Ascending aorta (tissue), 2 donors: ENCODE results near the gene SWI5. TPM values are rescaled to one million over a fixed set of nuclear protein-coding genes. Genes with fewer than 3 reads are reported as not detected.

ENCODE experiments used
- DNase-seq, 2 donors: peaks; one replicate each; pipeline ENCODE4 v3.0.0-alpha.2; 2019; ENCODE audit warnings: low spot score in 2 of 2
- H3K27ac ChIP-seq, 2 donors: fragments of 200-600 bp; sonication (generic); one replicate each; pipeline ENCODE4 v1.5.1; 2016 to 2017; ENCODE audit warnings: mild to moderate bottlenecking in 1 of 2
- H3K27me3 ChIP-seq: fragments of 200-600 bp; sonication (generic); one replicate; pipeline ENCODE4 v1.5.1; 2017
- H3K36me3 ChIP-seq, 2 donors: fragments of 200-600 bp; sonication (generic); one replicate each; pipeline ENCODE4 v1.5.1; 2016
- H3K4me1 ChIP-seq, 2 donors: fragments of 200-600 bp; sonication (generic); one replicate each; pipeline ENCODE4 v1.5.1; 2016 to 2017; ENCODE audit warnings: mild to moderate bottlenecking in 1 of 2
- H3K4me3 ChIP-seq, 2 donors: fragments of 200-600 bp; sonication (generic); one replicate each; pipeline ENCODE4 v1.5.1; 2016 to 2017; ENCODE audit warnings: mild to moderate bottlenecking in 1 of 2
- H3K9me3 ChIP-seq, 2 donors: fragments of 200-600 bp; sonication (generic); one replicate each; pipeline ENCODE4 v1.5.1; 2016
- intact Hi-C: fragments of 100-400 bp; cut with DNase I; formaldehyde crosslinking; loops from one replicate; pipeline ENCODE4 v1.15.1; 2023
- total RNA-seq: library from RNA; depleted of rRNA; stranded (reverse); fragments of >200 nt; gene quantifications from one replicate; pipeline ENCODE4 v1.1.0, GENCODE V29; 2016
- TF ChIP-seq, protein P1 (sequence below), 3 experiments: fragments of 200-600 bp in 2 of 3; fragments of 450-650 bp in 1 of 3; sonication (generic) in 2 of 3; IDR thresholded peaks; one replicate each; pipeline ENCODE4 v1.5.1; 2016 to 2019; ENCODE audit warnings: antibody characterized with exemption in 3 of 3, mild to moderate bottlenecking in 1 of 3, moderate library complexity in 1 of 3

SWI5 gene
- total RNA-seq, 1 donor from 2014 or later, result 1.8 TPM

DNA sequence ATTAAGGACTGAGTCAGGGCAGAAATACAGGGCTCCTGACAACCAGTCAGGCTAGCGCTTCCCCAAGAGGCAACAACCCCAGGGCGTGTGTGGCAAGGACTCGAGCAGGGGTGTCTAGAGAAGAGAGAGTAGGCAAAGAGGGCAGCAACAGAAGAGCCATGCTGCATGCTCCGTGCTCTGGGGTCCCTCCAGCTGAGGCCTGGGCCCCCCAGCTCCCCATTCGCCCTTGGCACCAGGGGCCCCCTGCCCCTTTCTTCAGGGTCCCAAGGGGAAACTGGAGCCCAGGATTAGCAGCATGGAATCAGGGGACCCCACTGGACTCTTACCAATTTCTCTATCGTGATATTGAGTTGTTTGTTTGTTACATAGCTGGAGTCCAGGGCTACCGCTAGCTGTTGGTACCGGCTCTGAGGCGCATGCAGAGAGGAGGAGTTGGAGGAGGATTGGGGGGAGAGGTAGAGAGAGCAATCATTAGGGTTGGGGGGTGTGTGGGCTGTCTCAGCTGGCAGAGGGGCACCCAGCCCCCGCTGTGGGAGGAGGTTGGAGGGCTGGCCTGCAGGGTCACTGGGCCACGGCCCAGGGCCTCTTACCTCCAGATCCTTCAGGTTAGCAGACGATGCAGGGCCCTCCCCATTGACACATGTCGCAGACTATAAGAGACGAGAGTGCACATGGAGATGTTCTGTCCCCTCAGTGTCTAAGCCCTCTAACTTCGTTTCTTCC is 9.0 kb upstream of the SWI5 start:
- DNase-seq, result no peak
- H3K4me1 ChIP-seq, result no peaks in the 10 kb centered on the region
- no peaks in the 10 kb centered on the region for H3K27me3 ChIP-seq
- no peak overlapping the region for H3K4me3 ChIP-seq
- TF ChIP-seq, protein P1, sequence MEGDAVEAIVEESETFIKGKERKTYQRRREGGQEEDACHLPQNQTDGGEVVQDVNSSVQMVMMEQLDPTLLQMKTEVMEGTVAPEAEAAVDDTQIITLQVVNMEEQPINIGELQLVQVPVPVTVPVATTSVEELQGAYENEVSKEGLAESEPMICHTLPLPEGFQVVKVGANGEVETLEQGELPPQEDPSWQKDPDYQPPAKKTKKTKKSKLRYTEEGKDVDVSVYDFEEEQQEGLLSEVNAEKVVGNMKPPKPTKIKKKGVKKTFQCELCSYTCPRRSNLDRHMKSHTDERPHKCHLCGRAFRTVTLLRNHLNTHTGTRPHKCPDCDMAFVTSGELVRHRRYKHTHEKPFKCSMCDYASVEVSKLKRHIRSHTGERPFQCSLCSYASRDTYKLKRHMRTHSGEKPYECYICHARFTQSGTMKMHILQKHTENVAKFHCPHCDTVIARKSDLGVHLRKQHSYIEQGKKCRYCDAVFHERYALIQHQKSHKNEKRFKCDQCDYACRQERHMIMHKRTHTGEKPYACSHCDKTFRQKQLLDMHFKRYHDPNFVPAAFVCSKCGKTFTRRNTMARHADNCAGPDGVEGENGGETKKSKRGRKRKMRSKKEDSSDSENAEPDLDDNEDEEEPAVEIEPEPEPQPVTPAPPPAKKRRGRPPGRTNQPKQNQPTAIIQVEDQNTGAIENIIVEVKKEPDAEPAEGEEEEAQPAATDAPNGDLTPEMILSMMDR (IDR thresholded peaks at IDR 0.05), result no peak
- no peaks in the 10 kb centered on the region for H3K9me3 ChIP-seq
- no peak overlapping the region for H3K27ac ChIP-seq
- H3K36me3 ChIP-seq, result peaks cover 68 to 75% of the 10 kb centered on the region in 2 donors
- intact Hi-C loops, result no loop called here

DNA sequence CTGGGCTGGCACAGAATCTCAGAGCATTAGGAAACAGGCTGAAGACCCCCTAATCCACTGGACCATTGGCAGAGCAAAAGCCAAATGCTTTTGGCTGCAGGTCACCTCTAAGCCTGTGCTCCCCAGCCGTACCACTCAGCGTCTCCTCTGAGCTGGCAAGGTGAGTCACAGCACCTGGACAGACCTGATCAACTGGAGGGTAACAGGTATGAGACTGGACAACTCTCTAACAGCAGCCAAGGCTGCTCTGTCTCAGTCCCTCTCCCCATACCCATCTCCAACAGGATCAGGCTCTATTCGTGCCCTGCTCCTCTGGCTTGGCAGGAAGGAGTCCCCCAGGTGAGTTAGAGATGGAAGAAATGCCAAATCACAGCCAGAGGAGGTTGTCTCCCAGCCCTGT is 5.0 kb upstream of the SWI5 start:
- Histone ChIP-seq H3K9me3 (no peaks in the 10 kb centered on the region), H3K36me3 (peaks cover 44 to 59% of the 10 kb centered on the region in 2 donors), H3K4me3 (no peak overlapping the region), H3K4me1 (peaks cover 0 to 10% of the 10 kb centered on the region in 2 donors), H3K27me3 (no peaks in the 10 kb centered on the region), H3K27ac (no peak overlapping the region)
- TF ChIP-seq, protein P1 (IDR thresholded peaks at IDR 0.05), result no peak
- intact Hi-C loops, result no loop called here
- DNase-seq, result no peak

DNA sequence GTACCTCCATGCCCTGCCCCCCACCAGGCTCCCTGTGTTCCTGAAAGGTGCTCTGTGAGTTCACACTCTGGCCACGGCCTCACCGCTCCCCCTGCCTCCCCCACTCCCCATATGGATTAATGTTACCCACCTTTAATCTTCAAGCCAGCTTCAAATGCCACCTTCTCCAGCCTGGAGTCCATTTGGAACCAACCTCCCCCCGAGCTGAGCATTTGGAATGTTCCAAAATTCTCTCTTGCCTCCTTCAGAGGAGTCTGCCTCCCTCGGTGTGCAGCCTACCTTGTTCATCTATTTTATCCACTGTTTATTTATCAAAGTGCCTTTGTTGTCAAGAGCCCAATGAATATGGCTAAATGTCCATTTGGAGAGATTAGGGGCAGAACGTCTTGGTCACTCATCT is 4.6 kb upstream of the SWI5 start:
- Histone ChIP-seq H3K4me1 (peaks cover 1 to 11% of the 10 kb centered on the region in 2 donors), H3K27ac (no peak overlapping the region), H3K36me3 (peaks cover 40 to 55% of the 10 kb centered on the region in 2 donors), H3K4me3 (no peak overlapping the region), H3K9me3 (no peaks in the 10 kb centered on the region), H3K27me3 (no peaks in the 10 kb centered on the region)
- intact Hi-C loops, result no loop called here
- DNase-seq, result no peak
- TF ChIP-seq, protein P1 (IDR thresholded peaks at IDR 0.05), result no peak

DNA sequence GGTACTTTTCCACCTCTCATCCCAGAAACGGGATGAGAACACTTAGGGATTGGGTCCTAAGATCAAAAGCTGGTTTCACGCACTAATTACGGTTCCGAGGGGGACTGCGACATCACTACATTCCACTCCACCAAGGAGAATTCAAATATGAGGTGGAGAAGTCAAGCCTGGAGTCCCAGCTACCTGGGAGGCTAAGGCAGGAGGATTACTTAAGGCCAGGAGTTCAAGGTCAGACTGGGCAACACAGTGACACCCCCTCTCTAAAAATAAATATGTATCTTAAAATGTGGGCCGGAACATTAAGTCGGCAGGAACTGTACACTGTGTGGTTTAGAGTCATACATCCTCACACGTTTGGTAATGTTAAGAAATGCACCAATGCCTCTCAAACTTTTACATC is 1.8 kb upstream of the SWI5 start:
- Histone ChIP-seq H3K27ac (no peak overlapping the region), H3K4me1 (peaks cover 6 to 20% of the 10 kb centered on the region in 2 donors), H3K9me3 (no peaks in the 10 kb centered on the region), H3K4me3 (peak overlapping the region; percentile 78 to 91), H3K36me3 (peaks cover 18 to 30% of the 10 kb centered on the region in 2 donors), H3K27me3 (no peaks in the 10 kb centered on the region)
- intact Hi-C loops, result loop anchor here (2.0 kb wide), 1 partner anchor 113 kb away; the partner anchor contains the start of gene BBLN
- TF ChIP-seq, protein P1 (IDR thresholded peaks at IDR 0.05), result no peak
- no peak for DNase-seq

DNA sequence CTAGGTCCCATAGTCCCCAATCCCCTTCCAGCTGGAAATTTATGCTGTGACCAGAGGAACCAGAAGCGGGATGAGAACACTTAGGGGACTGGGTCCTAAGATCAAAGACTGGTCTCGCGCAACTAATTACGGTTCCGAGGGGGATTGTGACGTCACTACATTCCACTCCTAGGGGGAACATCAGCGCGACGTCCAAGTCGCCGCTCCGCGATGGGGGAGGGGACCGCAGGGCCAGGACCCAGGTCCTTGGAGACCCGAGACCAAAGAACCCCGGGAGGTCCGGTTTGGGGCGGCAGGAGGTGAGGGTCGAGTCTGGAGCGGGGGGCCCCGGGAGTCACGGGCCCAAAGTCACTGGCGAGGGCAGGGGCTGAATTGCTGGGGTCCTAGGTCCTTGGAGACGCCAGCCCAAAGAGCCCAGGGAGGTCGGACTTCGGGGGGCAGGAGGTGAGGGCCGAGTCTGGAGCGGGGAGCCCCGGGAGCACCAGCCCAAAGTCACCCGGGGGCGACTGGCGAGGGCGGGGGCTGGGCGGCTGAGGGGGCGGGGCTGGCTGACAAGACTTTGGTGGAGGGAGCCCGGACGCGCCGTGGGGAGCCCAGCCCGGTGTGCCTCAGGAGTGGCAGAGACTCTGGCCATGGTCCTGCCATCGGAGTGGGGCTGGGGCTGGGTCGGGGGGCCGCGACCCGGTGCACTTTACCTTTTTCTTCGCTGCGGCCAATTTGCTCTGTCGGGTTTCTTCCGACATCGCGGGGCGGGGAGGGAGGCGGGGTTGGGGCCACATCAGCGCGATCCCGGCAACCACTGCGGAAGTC is 673 bp upstream of the SWI5 start, which contains the start of gene GOLGA2:
GOLGA2 (minus strand) TSS at position 810 of the 810 bp plus-strand sequence; CDS start at position 779, 31 bp downstream.
- Histone ChIP-seq H3K27me3 (no peaks in the 10 kb centered on the region), H3K4me3 (peak within 1 kb of the TSS; percentile 78 to 91), H3K4me1 (peaks cover 6 to 20% of the 10 kb centered on the region in 2 donors), H3K27ac (peak within 1 kb of the TSS; percentile 86 to 87), H3K36me3 (peaks cover 18 to 27% of the 10 kb centered on the region in 2 donors), H3K9me3 (no peaks in the 10 kb centered on the region)
- TF ChIP-seq, protein P1 (IDR thresholded peaks at IDR 0.05), result no peak
- intact Hi-C loops, result loop anchor here (1.0 to 5.0 kb wide), 6 partner anchors 47 to 182 kb away; partner anchors contain the start of genes BBLN, CIZ1, COQ4 and ODF2
- peak; percentile 26 to 71 for DNase-seq
